Right lobe of liver (tissue), 6 donors: ENCODE data around the gene TNS1. TPM values are rescaled to one million over a fixed set of nuclear protein-coding genes. Genes with fewer than 3 reads are reported as not detected.

Experiments
- ATAC-seq, 4 donors: fragments of 200-7000 bp; cut with Tn5 transposase; one replicate each; pipeline ENCODE4 v1.9.1; 2020; ENCODE audit warnings: mild to moderate bottlenecking in 4 of 4, moderate library complexity in 4 of 4
- DNase-seq, 3 donors: peaks; one replicate each; pipeline ENCODE4 v3.0.0-alpha.2; 2020
- H3K27ac ChIP-seq, 3 donors: fragments of 200-600 bp; one replicate each; pipeline ENCODE4 v1.8.0; 2022
- H3K27me3 ChIP-seq, 2 donors: fragments of 200-600 bp; one replicate each; pipeline ENCODE4 v1.8.0; 2022
- H3K36me3 ChIP-seq, 4 donors: fragments of 200-600 bp; sonication (generic) in 1 of 4; one replicate each; pipeline versions ENCODE4 v1.5.1 to v1.8.0; 2017 to 2022; ENCODE audit warnings: control low read depth in 1 of 4
- H3K4me1 ChIP-seq, 4 donors: fragments of 200-600 bp; sonication (generic) in 1 of 4; one replicate each; pipeline versions ENCODE4 v1.5.1 to v1.8.0; 2017 to 2022; ENCODE audit warnings: control low read depth in 1 of 4
- H3K4me3 ChIP-seq, 3 donors: fragments of 200-600 bp; one replicate each; pipeline ENCODE4 v1.8.0; 2022
- H3K9me3 ChIP-seq, 4 donors: fragments of 200-600 bp; sonication (generic) in 1 of 4; one replicate each; pipeline versions ENCODE4 v1.5.1 to v1.8.0; 2017 to 2022; ENCODE audit warnings: control low read depth in 1 of 4
- POLR2A ChIP-seq: fragments of 450-650 bp; IDR thresholded peaks from one replicate; pipeline ENCODE4 v1.6.1; 2017; ENCODE audit warnings: antibody characterized with exemption, mild to moderate bottlenecking
- WGBS: methylation state at CpG from one replicate; pipeline ENCODE4 v1.1.6; 2018; ENCODE audit warnings: low coverage, low lambda C conversion rate; ENCODE audit not compliant: insufficient coverage; ENCODE audit errors: missing lambda C conversion rate; 5-methylcytosine and 5-hydroxymethylcytosine counted together
- intact Hi-C, 2 donors: fragments of 100-400 bp; cut with DNase I; formaldehyde crosslinking; loops; one replicate each; pipeline versions ENCODE4 v1.11.2 to v1.14.1; 2022
- total RNA-seq, 6 experiments: library from RNA; depleted of rRNA in 2 of 6; stranded (reverse); fragments of >200 nt in 2 of 6; fragmentation: NEBNext Ultra II Directional in 3 of 6; extraction: Animal tissue kit (Norgen Biotek cat#: 25700) in 3 of 6; gene quantifications; one replicate each; pipeline versions ENCODE4 v1.1.0 to v1.2.4, GENCODE V29; 2016 to 2023
- TF ChIP-seq, protein P1 (sequence below), 4 donors: fragments of 200-600 bp in 3 of 4; fragments of 450-650 bp in 1 of 4; IDR thresholded peaks; one replicate each; pipeline versions ENCODE4 v1.5.1 to v1.8.0; 2016 to 2022; ENCODE audit warnings: antibody characterized with exemption in 4 of 4, mild to moderate bottlenecking in 2 of 4
- donor health status: DM: no; HTN: yes; CAD: no.
- donor health status: DM: no; HTN: no; CAD: no.
- donor health status: DM: no; HTN: no; CAD: no.
- donor health status: DM: no; HTN: yes; CAD: no.
- donor health status: DM: no; HTN: yes; CAD: no.

Gene TNS1
- total RNA-seq, 6 experiments from 2014 or later: 68.4 to 209 (median 99.2) TPM

DNA sequence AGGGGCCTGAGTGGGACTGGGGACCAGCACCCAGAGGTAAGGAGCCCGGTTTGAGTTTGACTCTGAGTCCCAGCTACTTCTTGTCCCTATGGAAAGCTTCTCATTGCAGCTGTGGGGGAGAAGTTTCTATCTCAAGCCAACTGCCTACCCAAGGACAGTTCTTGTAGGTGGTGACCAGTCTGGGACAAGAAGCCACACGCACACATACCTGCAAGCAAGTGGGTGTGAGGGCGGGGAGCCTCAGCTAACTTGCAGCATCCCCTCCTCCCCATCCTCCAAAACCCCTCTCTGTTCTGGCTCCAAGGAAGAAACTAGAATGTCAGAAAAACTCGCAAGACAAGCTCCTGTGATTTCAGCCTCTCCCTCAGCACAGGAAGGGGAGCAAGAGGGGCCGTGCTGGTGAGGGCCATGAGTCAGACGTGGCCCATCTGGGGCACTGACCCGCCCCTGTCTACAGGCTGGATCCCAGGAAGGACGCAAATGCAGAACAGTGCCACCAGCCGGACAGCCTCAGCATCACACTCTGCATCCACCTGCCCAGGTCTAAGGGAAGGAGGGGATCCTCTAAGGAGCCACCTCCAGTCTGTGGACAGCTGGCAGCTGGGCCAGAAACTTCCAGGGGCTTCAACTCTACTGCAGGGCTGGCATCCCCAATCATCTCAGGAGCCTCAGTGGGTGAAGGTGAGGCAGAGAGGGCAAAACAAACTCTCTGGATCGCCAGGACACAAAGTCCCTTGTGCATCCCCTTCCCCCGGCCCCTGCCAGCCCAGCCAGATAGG is 103.4 kb downstream of the TNS1 start:
- peak in 2 of 3 donors; percentile 71 to 80 for DNase-seq
- Histone ChIP-seq H3K4me3 (no peak overlapping the region), H3K9me3 (no peaks in the 10 kb centered on the region), H3K36me3 (peaks cover 7 to 45% (median 19%) of the 10 kb centered on the region in 4 donors), H3K27me3 (no peaks in the 10 kb centered on the region), H3K27ac (peak overlapping the region; percentile 70 to 87 (median 81)), H3K4me1 (peaks cover 0 to 81% (median 50%) of the 10 kb centered on the region in 4 donors)
- 40% methylated on average over 9 of the region's 11 CpGs for WGBS
- peak; percentile 5 to 30 (median 14) for ATAC-seq
- intact Hi-C loops: loop anchor here in 1 of 2 donors (5.0 to 10.0 kb wide), 2 partner anchors 33 to 85 kb away; no protein-coding TSS in a partner anchor
- TF ChIP-seq POLR2A: no peak
- TF ChIP-seq, protein P1, sequence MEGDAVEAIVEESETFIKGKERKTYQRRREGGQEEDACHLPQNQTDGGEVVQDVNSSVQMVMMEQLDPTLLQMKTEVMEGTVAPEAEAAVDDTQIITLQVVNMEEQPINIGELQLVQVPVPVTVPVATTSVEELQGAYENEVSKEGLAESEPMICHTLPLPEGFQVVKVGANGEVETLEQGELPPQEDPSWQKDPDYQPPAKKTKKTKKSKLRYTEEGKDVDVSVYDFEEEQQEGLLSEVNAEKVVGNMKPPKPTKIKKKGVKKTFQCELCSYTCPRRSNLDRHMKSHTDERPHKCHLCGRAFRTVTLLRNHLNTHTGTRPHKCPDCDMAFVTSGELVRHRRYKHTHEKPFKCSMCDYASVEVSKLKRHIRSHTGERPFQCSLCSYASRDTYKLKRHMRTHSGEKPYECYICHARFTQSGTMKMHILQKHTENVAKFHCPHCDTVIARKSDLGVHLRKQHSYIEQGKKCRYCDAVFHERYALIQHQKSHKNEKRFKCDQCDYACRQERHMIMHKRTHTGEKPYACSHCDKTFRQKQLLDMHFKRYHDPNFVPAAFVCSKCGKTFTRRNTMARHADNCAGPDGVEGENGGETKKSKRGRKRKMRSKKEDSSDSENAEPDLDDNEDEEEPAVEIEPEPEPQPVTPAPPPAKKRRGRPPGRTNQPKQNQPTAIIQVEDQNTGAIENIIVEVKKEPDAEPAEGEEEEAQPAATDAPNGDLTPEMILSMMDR (IDR thresholded peaks at IDR 0.05): peak; percentile 55 to 74 (median 58)

DNA sequence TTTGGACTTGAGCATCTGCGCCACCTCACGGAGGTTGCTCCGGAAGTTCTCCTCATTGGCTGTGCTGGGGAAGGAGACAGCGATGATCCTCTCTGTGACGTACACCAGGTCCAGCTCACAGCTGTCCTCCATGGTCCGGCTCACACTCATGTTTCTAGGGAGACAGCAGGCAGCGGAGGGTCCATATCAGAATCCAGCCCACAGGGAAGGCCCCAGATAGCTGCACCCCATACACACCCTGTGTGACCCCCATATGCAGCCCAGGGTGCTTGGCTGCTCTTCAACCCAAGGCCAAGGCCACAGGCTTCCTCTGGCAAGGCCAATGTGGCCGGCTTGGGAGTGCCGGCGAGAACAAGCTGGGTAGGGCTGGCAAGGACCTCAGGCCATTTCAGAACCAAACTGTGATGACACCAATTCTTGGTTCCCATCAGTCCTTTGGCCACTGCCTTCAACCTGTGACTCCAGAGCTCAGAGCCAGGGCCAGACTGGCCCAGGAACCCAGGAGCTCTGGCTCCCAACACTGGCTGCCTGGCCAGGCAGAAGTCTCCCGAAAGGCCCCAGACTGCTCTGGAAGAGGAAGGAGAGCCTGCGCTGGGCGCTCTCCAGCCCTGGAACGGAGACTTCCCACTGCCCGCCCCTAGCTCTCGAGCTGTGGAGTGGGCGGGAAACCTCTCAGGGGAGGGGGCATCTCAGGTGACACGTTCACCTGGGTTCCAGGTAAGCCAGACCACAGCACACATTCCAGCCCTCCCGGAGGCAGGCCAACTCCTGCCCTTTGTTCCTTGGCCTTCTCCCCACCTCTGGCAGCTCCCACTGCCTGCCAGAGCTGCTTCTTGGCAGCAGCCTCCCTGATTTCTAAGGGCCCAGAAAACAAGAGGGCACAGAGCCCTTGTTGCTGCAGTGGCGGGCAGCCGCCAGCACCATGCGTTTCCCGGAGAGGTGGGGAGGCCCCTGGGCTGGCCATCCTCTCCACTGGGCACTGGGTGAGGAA is 104.7 kb downstream of the TNS1 start:
- 16% methylated on average over 5 of the region's 23 CpGs for WGBS
- ATAC-seq: peak; percentile 3 to 48 (median 40)
- H3K9me3 ChIP-seq: no peaks in the 10 kb centered on the region
- peaks cover 0 to 79% (median 48%) of the 10 kb centered on the region in 4 donors for H3K4me1 ChIP-seq
- peaks cover 7 to 49% (median 20%) of the 10 kb centered on the region in 4 donors for H3K36me3 ChIP-seq
- no peak overlapping the region for H3K4me3 ChIP-seq
- TF ChIP-seq, protein P1 (IDR thresholded peaks at IDR 0.05): no peak
- TF ChIP-seq POLR2A: no peak
- intact Hi-C loops: loop anchor here in 1 of 2 donors (5.0 to 10.0 kb wide), 2 partner anchors 34 to 87 kb away; no protein-coding TSS in a partner anchor
- DNase-seq: peak; percentile 58 to 91 (median 90)
- no peaks in the 10 kb centered on the region for H3K27me3 ChIP-seq
- peak overlapping the region; percentile 70 to 87 (median 81) for H3K27ac ChIP-seq

DNA sequence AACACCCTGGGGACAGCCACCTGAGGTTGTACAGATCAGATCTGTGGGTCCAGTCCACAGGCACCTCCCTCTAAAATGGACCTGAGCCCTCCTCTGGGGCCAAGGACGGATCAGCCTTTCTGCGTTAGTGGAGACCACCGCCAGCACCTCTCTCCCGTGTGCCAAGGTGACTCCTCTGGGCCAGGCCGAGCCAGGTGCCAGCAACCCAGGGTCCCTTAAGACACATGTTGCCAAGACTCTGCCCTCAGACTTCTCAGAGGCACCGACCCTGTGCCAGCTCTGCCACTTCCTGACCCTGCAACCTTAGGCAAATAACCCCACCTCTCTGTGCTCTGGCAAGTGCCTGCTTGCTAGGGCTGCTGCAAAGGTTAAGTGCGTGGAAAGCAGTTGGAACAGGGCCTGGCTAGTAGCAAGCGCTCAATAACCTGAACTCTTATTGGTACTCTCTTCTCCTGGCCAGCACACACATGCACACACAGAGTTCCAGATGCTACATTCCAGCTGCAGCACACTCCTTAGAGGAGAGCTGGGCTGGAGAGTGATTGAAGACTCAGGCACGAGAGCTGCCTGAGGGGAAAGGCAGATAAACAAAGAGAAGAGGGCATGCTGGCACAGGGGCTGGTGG is 105.6 kb downstream of the TNS1 start:
- intact Hi-C loops: loop anchor here in 1 of 2 donors (5.0 to 10.0 kb wide), 2 partner anchors 35 to 88 kb away; no protein-coding TSS in a partner anchor
- no peaks in the 10 kb centered on the region for H3K27me3 ChIP-seq
- H3K9me3 ChIP-seq: no peaks in the 10 kb centered on the region
- H3K27ac ChIP-seq: peak overlapping the region; percentile 70 to 87 (median 81)
- peaks cover 0 to 75% (median 47%) of the 10 kb centered on the region in 4 donors for H3K4me1 ChIP-seq
- WGBS: 34% methylated on average over 6 of the region's 9 CpGs
- peaks cover 7 to 59% (median 25%) of the 10 kb centered on the region in 4 donors for H3K36me3 ChIP-seq
- no peak overlapping the region for H3K4me3 ChIP-seq
- DNase-seq: peak in 2 of 3 donors; percentile 79 to 88
- TF ChIP-seq, protein P1 (IDR thresholded peaks at IDR 0.05): no peak
- TF ChIP-seq POLR2A: no peak
- ATAC-seq: peak in 3 of 4 donors; percentile 46 to 56 (median 48)
